ENCODE data around the gene SPPL2C. TPM values are rescaled to one million over a fixed set of nuclear protein-coding genes. Genes with fewer than 3 reads are reported as not detected.

SPPL2C gene
- total RNA-seq, 1 experiment from 2014 or later = not detected

GRCh38 chr17:45894022-45894784 is 49.5 kb downstream of the SPPL2C start, which contains the start of gene MAPT (continued):
- TF ChIP-seq ZNF232 (CRISPR knock-in tag; IDR thresholded peaks at IDR 0.05) (peak; percentile 89; the same call in 1 of the 2 replicates), RORB (CRISPR knock-in tag; IDR thresholded peaks at IDR 0.05) (no peak), ZNF416 (CRISPR knock-in tag; IDR thresholded peaks at IDR 0.05) (no peak), EMX1 (CRISPR knock-in tag; IDR thresholded peaks at IDR 0.05) (0 out of 2 replicates have a peak, but pooled peaks have one; percentile 38), GABPB1 (CRISPR knock-in tag; IDR thresholded peaks at IDR 0.05) (no peak), ZNF396 (CRISPR knock-in tag; IDR thresholded peaks at IDR 0.05; ENCODE audit: borderline replicate concordance) (no peak), E2F4 (CRISPR knock-in tag; IDR thresholded peaks at IDR 0.05; ENCODE audit: borderline replicate concordance, low read depth) (no peak), ELF4 (CRISPR knock-in tag; IDR thresholded peaks at IDR 0.05; ENCODE audit: low read depth) (0 out of 2 replicates have a peak, but pooled peaks have one; percentile 18), MYBL2 (CRISPR knock-in tag; IDR thresholded peaks at IDR 0.05) (peak; percentile 65; the same call in 1 of the 2 replicates), ZNF263 (CRISPR knock-in tag; IDR thresholded peaks at IDR 0.05; ENCODE audit: low read depth) (no peak), SMAD3 (CRISPR knock-in tag; IDR thresholded peaks at IDR 0.05; ENCODE audit: borderline replicate concordance) (peak; percentile 94), CREB1 (CRISPR knock-in tag; IDR thresholded peaks at IDR 0.05) (peak; percentile 65; the same call in 1 of the 2 replicates), JUN (CRISPR knock-in tag; IDR thresholded peaks at IDR 0.05) (no peak; the same call in 1 of the 2 replicates), ATF1 (CRISPR knock-in tag; IDR thresholded peaks at IDR 0.05) (no peak; the same call in 1 of the 2 replicates), ATF3 (CRISPR knock-in tag; conservative IDR thresholded peaks at IDR 0.05) (no peak), TP53 (CRISPR knock-in tag; IDR thresholded peaks at IDR 0.05) (no peak), NR2C2 (CRISPR knock-in tag; IDR thresholded peaks at IDR 0.05) (peak; percentile 60; the same call in 1 of the 2 replicates), FOXP1 (CRISPR knock-in tag; IDR thresholded peaks at IDR 0.05; ENCODE audit: borderline replicate concordance) (no peak; the same call in 1 of the 2 replicates), STAT6 (CRISPR knock-in tag; conservative IDR thresholded peaks at IDR 0.05; ENCODE audit: low read depth) (no peak), NR1H2 (CRISPR knock-in tag; IDR thresholded peaks at IDR 0.05) (peak; percentile 64), TCF7 (CRISPR knock-in tag; IDR thresholded peaks at IDR 0.05; ENCODE audit: low read depth) (peak; percentile 64; the same call in 1 of the 2 replicates), SMAD4 (CRISPR knock-in tag; IDR thresholded peaks at IDR 0.05) (no peak), GTF2I (CRISPR knock-in tag; conservative IDR thresholded peaks at IDR 0.05) (0 out of 2 replicates have a peak, but pooled peaks have one; percentile 15), ZNF281 (CRISPR knock-in tag; IDR thresholded peaks at IDR 0.05) (peak; percentile 76; the same call in 1 of the 2 replicates), MAX (CRISPR knock-in tag; IDR thresholded peaks at IDR 0.05) (peak; percentile 96)
- TF ChIP-seq, protein P1, sequence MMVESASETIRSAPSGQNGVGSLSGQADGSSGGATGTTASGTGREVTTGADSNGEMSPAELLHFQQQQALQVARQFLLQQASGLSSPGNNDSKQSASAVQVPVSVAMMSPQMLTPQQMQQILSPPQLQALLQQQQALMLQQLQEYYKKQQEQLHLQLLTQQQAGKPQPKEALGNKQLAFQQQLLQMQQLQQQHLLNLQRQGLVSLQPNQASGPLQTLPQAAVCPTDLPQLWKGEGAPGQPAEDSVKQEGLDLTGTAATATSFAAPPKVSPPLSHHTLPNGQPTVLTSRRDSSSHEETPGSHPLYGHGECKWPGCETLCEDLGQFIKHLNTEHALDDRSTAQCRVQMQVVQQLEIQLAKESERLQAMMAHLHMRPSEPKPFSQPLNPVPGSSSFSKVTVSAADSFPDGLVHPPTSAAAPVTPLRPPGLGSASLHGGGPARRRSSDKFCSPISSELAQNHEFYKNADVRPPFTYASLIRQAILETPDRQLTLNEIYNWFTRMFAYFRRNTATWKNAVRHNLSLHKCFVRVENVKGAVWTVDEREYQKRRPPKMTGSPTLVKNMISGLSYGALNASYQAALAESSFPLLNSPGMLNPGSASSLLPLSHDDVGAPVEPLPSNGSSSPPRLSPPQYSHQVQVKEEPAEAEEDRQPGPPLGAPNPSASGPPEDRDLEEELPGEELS (CRISPR knock-in tag; IDR thresholded peaks at IDR 0.05) = no peak; the same call in 1 of the 2 replicates
- TF ChIP-seq, protein P2, sequence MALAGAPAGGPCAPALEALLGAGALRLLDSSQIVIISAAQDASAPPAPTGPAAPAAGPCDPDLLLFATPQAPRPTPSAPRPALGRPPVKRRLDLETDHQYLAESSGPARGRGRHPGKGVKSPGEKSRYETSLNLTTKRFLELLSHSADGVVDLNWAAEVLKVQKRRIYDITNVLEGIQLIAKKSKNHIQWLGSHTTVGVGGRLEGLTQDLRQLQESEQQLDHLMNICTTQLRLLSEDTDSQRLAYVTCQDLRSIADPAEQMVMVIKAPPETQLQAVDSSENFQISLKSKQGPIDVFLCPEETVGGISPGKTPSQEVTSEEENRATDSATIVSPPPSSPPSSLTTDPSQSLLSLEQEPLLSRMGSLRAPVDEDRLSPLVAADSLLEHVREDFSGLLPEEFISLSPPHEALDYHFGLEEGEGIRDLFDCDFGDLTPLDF (CRISPR knock-in tag; IDR thresholded peaks at IDR 0.05) = peak; percentile 66; the same call in 1 of the 2 replicates
